T-helper 2 cell treated with Interferon-gamma antibody and Interleukin-4, amounts not matched to agents 5 μg/mL and 100 μg/mL, for 36 hours (primary cell): ENCODE measurements around the gene EIF4E3.

Experiments
- DNase-seq: peaks from one replicate; pipeline ENCODE4 v3.0.0; 2021; ENCODE audit warnings: low spot score
- H3K27ac Mint-ChIP-seq: one replicate; pipeline ENCODE4 v1.8.0; 2021; ENCODE audit warnings: mild to moderate bottlenecking, mixed read lengths
- H3K27me3 Mint-ChIP-seq: one replicate; pipeline ENCODE4 v1.8.0; 2021; ENCODE audit warnings: low read depth, mixed read lengths
- H3K36me3 Mint-ChIP-seq: one replicate; pipeline ENCODE4 v1.8.0; 2021; ENCODE audit warnings: low read depth, mixed read lengths
- H3K4me1 Mint-ChIP-seq: one replicate; pipeline ENCODE4 v1.8.0; 2021; ENCODE audit warnings: low read depth, mixed read lengths
- H3K4me3 Mint-ChIP-seq: one replicate; pipeline ENCODE4 v1.8.0; 2022; ENCODE audit warnings: mild to moderate bottlenecking, moderate library complexity, mixed read lengths
- H3K9me3 Mint-ChIP-seq: one replicate; pipeline ENCODE4 v1.8.0; 2021; ENCODE audit warnings: mixed read lengths

Gene EIF4E3

GRCh38 chr3:71690341-71690841 lies 34.8 kb downstream of the EIF4E3 start:
- no peaks in the 10 kb centered on the region for H3K9me3 Mint-ChIP-seq
- peaks cover 30% of the 10 kb centered on the region for H3K4me1 Mint-ChIP-seq
- H3K27ac Mint-ChIP-seq = no peak overlapping the region
- no peaks in the 10 kb centered on the region for H3K27me3 Mint-ChIP-seq
- H3K36me3 Mint-ChIP-seq = peaks cover 60% of the 10 kb centered on the region
- no peak overlapping the region for H3K4me3 Mint-ChIP-seq
- no peak for DNase-seq

GRCh38 chr3:71689291-71689690 lies 35.9 kb downstream of the EIF4E3 start:
- Mint-ChIP-seq H3K4me1 (peaks cover 32% of the 10 kb centered on the region), H3K4me3 (no peak overlapping the region), H3K27ac (no peak overlapping the region), H3K27me3 (no peaks in the 10 kb centered on the region), H3K9me3 (no peaks in the 10 kb centered on the region), H3K36me3 (peaks cover 62% of the 10 kb centered on the region)
- no peak for DNase-seq

- Mint-ChIP-seq H3K4me3 (peak overlapping the region; percentile 44), H3K4me1 (peaks cover 36% of the 10 kb centered on the region), H3K9me3 (no peaks in the 10 kb centered on the region), H3K36me3 (peaks cover 67% of the 10 kb centered on the region), H3K27me3 (no peaks in the 10 kb centered on the region), H3K27ac (peak overlapping the region; percentile 49)
- no peak for DNase-seq
Measured at GRCh38 chr3:71688121-71688520, 37.1 kb downstream of the EIF4E3 start.

- no peak overlapping the region for H3K4me3 Mint-ChIP-seq
- no peak overlapping the region for H3K27ac Mint-ChIP-seq
- H3K36me3 Mint-ChIP-seq = peaks cover 74% of the 10 kb centered on the region
- no peaks in the 10 kb centered on the region for H3K27me3 Mint-ChIP-seq
- DNase-seq = no peak
- H3K9me3 Mint-ChIP-seq = no peaks in the 10 kb centered on the region
- H3K4me1 Mint-ChIP-seq = peaks cover 48% of the 10 kb centered on the region
Measured at GRCh38 chr3:71685686-71686085, 39.5 kb downstream of the EIF4E3 start.

- H3K27ac Mint-ChIP-seq = peak overlapping the region; percentile 36
Measured at GRCh38 chr3:71684757-71685386, 40.3 kb downstream of the EIF4E3 start.

GRCh38 chr3:71684046-71684756 lies 41.0 kb downstream of the EIF4E3 start:
- no peak overlapping the region for H3K27ac Mint-ChIP-seq
- no peak for DNase-seq
- H3K36me3 Mint-ChIP-seq = peaks cover 69% of the 10 kb centered on the region
- H3K9me3 Mint-ChIP-seq = no peaks in the 10 kb centered on the region
- H3K4me3 Mint-ChIP-seq = no peak overlapping the region
- H3K4me1 Mint-ChIP-seq = peaks cover 44% of the 10 kb centered on the region
- no peaks in the 10 kb centered on the region for H3K27me3 Mint-ChIP-seq

More at GRCh38 chr3:71684757-71685386, 40.3 kb downstream of the EIF4E3 start:
- DNase-seq = no peak
- Mint-ChIP-seq H3K9me3 (no peaks in the 10 kb centered on the region), H3K27me3 (no peaks in the 10 kb centered on the region), H3K36me3 (peaks cover 71% of the 10 kb centered on the region), H3K4me1 (peaks cover 49% of the 10 kb centered on the region), H3K4me3 (no peak overlapping the region)

GRCh38 chr3:71681224-71681668 lies 44.0 kb downstream of the EIF4E3 start:
- no peaks in the 10 kb centered on the region for H3K9me3 Mint-ChIP-seq
- H3K27ac Mint-ChIP-seq = no peak overlapping the region
- peaks cover 21% of the 10 kb centered on the region for H3K4me1 Mint-ChIP-seq
- H3K4me3 Mint-ChIP-seq = no peak overlapping the region
- H3K36me3 Mint-ChIP-seq = peaks cover 50% of the 10 kb centered on the region
- no peak for DNase-seq
- no peaks in the 10 kb centered on the region for H3K27me3 Mint-ChIP-seq

- Mint-ChIP-seq H3K4me1 (peaks cover 21% of the 10 kb centered on the region), H3K27ac (no peak overlapping the region), H3K4me3 (no peak overlapping the region), H3K9me3 (no peaks in the 10 kb centered on the region), H3K27me3 (no peaks in the 10 kb centered on the region), H3K36me3 (peaks cover 49% of the 10 kb centered on the region)
- DNase-seq = no peak
Measured at GRCh38 chr3:71680603-71681002, 44.6 kb downstream of the EIF4E3 start.

GRCh38 chr3:71676931-71677330 lies 48.3 kb downstream of the EIF4E3 start:
- H3K4me3 Mint-ChIP-seq = no peak overlapping the region
- no peak overlapping the region for H3K27ac Mint-ChIP-seq
- H3K27me3 Mint-ChIP-seq = no peaks in the 10 kb centered on the region
- H3K4me1 Mint-ChIP-seq = peaks cover 12% of the 10 kb centered on the region
- DNase-seq = no peak
- H3K9me3 Mint-ChIP-seq = no peaks in the 10 kb centered on the region
- peaks cover 33% of the 10 kb centered on the region for H3K36me3 Mint-ChIP-seq

- H3K27ac Mint-ChIP-seq = no peak overlapping the region
Measured at GRCh38 chr3:71673486-71673885, 51.7 kb downstream of the EIF4E3 start.

GRCh38 chr3:71672807-71673206 lies 52.4 kb downstream of the EIF4E3 start:
- H3K27me3 Mint-ChIP-seq = no peaks in the 10 kb centered on the region
- DNase-seq = no peak
- H3K27ac Mint-ChIP-seq = no peak overlapping the region
- H3K4me1 Mint-ChIP-seq = no peaks in the 10 kb centered on the region
- no peak overlapping the region for H3K4me3 Mint-ChIP-seq
- H3K36me3 Mint-ChIP-seq = peaks cover 15% of the 10 kb centered on the region
- H3K9me3 Mint-ChIP-seq = peaks cover under 1% of the 10 kb centered on the region

More at GRCh38 chr3:71673486-71673885, 51.7 kb downstream of the EIF4E3 start:
- DNase-seq = no peak
- Mint-ChIP-seq H3K4me3 (no peak overlapping the region), H3K36me3 (peaks cover 20% of the 10 kb centered on the region), H3K27me3 (no peaks in the 10 kb centered on the region), H3K4me1 (no peaks in the 10 kb centered on the region), H3K9me3 (no peaks in the 10 kb centered on the region)

GRCh38 chr3:71672340-71672739 lies 52.9 kb downstream of the EIF4E3 start:
- H3K36me3 Mint-ChIP-seq = peaks cover 12% of the 10 kb centered on the region
- no peak for DNase-seq
- H3K27ac Mint-ChIP-seq = no peak overlapping the region
- H3K9me3 Mint-ChIP-seq = peaks cover 5% of the 10 kb centered on the region
- H3K4me3 Mint-ChIP-seq = no peak overlapping the region
- no peaks in the 10 kb centered on the region for H3K4me1 Mint-ChIP-seq
- H3K27me3 Mint-ChIP-seq = no peaks in the 10 kb centered on the region

- no peaks in the 10 kb centered on the region for H3K4me1 Mint-ChIP-seq
- H3K27me3 Mint-ChIP-seq = no peaks in the 10 kb centered on the region
- H3K4me3 Mint-ChIP-seq = no peak overlapping the region
- DNase-seq = no peak
- H3K9me3 Mint-ChIP-seq = peaks cover 9% of the 10 kb centered on the region
- peaks cover 15% of the 10 kb centered on the region for H3K36me3 Mint-ChIP-seq
- H3K27ac Mint-ChIP-seq = no peak overlapping the region
Measured at GRCh38 chr3:71671216-71671845, 53.9 kb downstream of the EIF4E3 start.

GRCh38 chr3:71662568-71662967 lies 62.6 kb downstream of the EIF4E3 start:
- no peak for DNase-seq
- Mint-ChIP-seq H3K36me3 (peaks cover 14% of the 10 kb centered on the region), H3K4me1 (peaks cover 6% of the 10 kb centered on the region), H3K27ac (no peak overlapping the region), H3K27me3 (peaks cover 3% of the 10 kb centered on the region), H3K9me3 (peaks cover 16% of the 10 kb centered on the region), H3K4me3 (no peak overlapping the region)
